ENCODE results near the gene STK10. TPM values are rescaled to one million over a fixed set of nuclear protein-coding genes. Genes with fewer than 3 reads are reported as not detected.
"Not testable (repeated sequence)": the region's sequence is repeated elsewhere in the genome, so short reads cannot be mapped to it uniquely, and the experiment has no call there.

STK10 gene
- total RNA-seq, 1 donor from 2014 or later: 72.5 TPM

GRCh38 chr5:172029876-172030275, 158.1 kb downstream of the STK10 start:
- H3K36me3 ChIP-seq: no peaks in the 10 kb centered on the region
- TF ChIP-seq CTCF (IDR thresholded peaks at IDR 0.05): no peak
- no peaks in the 10 kb centered on the region for H3K4me1 ChIP-seq
- intact Hi-C loops (cut with DNase I): no loop called here
- ATAC-seq: no peak
- no peak overlapping the region for H3K4me3 ChIP-seq
- no peaks in the 10 kb centered on the region for H3K9me3 ChIP-seq
- no peaks in the 10 kb centered on the region for H3K27me3 ChIP-seq (ENCODE audit: low read depth)
- no peak for DNase-seq
- H3K27ac ChIP-seq: no peak overlapping the region

- Histone ChIP-seq H3K27me3 (ENCODE audit: low read depth) (no peaks in the 10 kb centered on the region), H3K27ac (no peak overlapping the region), H3K4me3 (no peak overlapping the region), H3K4me1 (no peaks in the 10 kb centered on the region), H3K36me3 (no peaks in the 10 kb centered on the region), H3K9me3 (no peaks in the 10 kb centered on the region)
- no peak for TF ChIP-seq CTCF (IDR thresholded peaks at IDR 0.05)
- DNase-seq: no peak
- intact Hi-C loops (cut with DNase I): no loop called here
- no peak for ATAC-seq
Observed at GRCh38 chr5:172028167-172028566, 159.9 kb downstream of the STK10 start.

DNA sequence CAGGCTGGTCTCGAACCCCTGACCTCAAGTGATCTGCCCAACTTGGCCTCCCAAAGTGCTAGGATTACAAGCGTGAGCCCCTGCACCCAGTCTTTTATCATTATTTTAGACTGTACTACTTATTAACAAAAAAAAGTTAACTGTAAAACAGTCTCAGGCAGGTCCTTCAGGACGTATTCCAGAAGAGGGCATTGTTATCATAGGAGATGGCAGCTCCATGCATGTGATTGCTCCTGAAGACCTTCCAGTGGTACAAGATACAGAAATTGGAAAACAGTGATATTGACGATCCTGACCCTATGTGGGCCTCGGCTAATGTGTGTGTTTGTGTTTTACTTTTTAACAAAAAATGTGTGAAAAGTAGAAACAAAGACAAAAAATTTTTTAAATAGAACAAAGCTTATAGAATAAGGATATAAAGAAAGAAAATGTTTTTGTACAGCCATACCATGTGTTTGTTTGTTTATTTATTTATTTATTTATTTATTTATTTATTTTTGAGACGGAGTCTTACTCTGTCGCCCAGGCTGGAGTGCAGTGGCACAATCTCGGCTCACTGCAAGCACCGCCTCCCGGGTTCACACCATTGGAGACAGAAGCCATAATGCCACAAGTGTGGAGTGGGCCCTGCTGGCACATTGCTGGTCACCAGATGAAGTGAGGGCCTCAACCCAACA, 167.8 kb downstream of the STK10 start:
- H3K27me3 ChIP-seq (ENCODE audit: low read depth); H3K4me3 ChIP-seq; ATAC-seq; H3K9me3 ChIP-seq; intact Hi-C loops (cut with DNase I); H3K36me3 ChIP-seq; H3K27ac ChIP-seq; DNase-seq; H3K4me1 ChIP-seq: not testable (repeated sequence)

- Histone ChIP-seq H3K4me3 (no peak overlapping the region), H3K9me3 (no peaks in the 10 kb centered on the region), H3K36me3 (no peaks in the 10 kb centered on the region), H3K27me3 (ENCODE audit: low read depth) (no peaks in the 10 kb centered on the region), H3K27ac (no peak overlapping the region), H3K4me1 (no peaks in the 10 kb centered on the region)
- DNase-seq: no peak
- no peak for ATAC-seq
- intact Hi-C loops (cut with DNase I): no loop called here
- TF ChIP-seq CTCF (IDR thresholded peaks at IDR 0.05): no peak
Observed at GRCh38 chr5:172015346-172015745, 172.7 kb downstream of the STK10 start.

- TF ChIP-seq CTCF (IDR thresholded peaks at IDR 0.05): no peak
- intact Hi-C loops (cut with DNase I): no loop called here
- DNase-seq: no peak
Observed at GRCh38 chr5:172010278-172010677, 177.7 kb downstream of the STK10 start.

GRCh38 chr5:172009536-172010270, 178.3 kb downstream of the STK10 start:
- DNase-seq (no peak), ATAC-seq (no peak)
- no peak overlapping the region for H3K27ac ChIP-seq
- no peaks in the 10 kb centered on the region for H3K36me3 ChIP-seq
- H3K27me3 ChIP-seq (ENCODE audit: low read depth): no peaks in the 10 kb centered on the region
- H3K4me1 ChIP-seq: peaks cover 18% of the 10 kb centered on the region
- no peak for TF ChIP-seq CTCF (IDR thresholded peaks at IDR 0.05)
- no peak overlapping the region for H3K4me3 ChIP-seq
- intact Hi-C loops (cut with DNase I): no loop called here
- H3K9me3 ChIP-seq: no peaks in the 10 kb centered on the region

More at GRCh38 chr5:172010278-172010677, 177.7 kb downstream of the STK10 start:
- H3K4me3 ChIP-seq: no peak overlapping the region
- H3K9me3 ChIP-seq: no peaks in the 10 kb centered on the region
- no peaks in the 10 kb centered on the region for H3K27me3 ChIP-seq (ENCODE audit: low read depth)
- peaks cover 12% of the 10 kb centered on the region for H3K4me1 ChIP-seq
- H3K27ac ChIP-seq: no peak overlapping the region
- ATAC-seq: no peak
- H3K36me3 ChIP-seq: no peaks in the 10 kb centered on the region

Data from lower lobe of right lung (tissue), 2 donors.